ENCODE data around the gene NAALADL2. TPM values are rescaled to one million over a fixed set of nuclear protein-coding genes. Genes with fewer than 3 reads are reported as not detected.

Gene NAALADL2
- total RNA-seq, 4 donors from 2014 or later = 0.36 to 9.2 (median 0.63) TPM

DNA sequence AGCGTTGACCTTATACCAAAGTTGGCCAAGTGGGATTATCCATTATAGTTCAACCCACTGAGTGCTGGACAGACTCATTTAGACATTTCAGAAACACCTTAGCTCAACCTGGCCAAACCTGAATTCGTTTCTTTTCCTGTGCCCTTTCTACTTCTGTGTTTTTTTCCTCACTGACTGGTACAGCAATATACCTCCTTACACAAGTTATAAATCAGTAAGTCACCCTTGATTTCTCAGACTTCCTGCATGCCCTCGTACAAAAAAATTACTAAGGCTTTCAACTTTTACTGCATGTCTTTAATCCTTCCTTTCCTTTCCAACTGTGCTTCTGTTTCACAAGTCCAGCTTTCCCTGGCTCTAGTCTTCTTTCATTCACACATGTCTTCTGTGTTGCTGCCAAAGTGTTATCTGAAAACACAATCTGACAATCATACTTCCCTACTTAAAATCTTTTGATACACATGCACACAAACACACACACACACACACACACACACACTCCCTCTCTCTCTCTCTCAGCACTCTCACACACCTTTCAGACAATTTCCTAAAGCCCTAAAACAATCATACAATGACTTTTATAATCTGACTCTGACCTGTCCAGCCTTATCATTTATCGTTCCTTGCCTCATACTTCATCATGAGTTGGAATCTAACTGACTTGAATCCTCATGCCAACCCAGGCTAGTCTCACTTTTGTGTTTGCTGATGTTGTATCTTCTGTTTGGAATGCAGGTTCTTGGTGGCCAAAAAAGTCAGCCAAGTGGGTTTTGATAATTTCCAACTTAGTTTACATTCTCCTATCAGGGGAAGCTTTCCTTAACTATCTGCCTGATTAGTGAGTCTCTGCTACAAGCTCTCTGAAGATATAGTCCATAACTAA is 436.4 kb downstream of the NAALADL2 start:
- TF ChIP-seq POLR2A (IDR thresholded peaks at IDR 0.05) = no peak
- TF ChIP-seq, protein P1, sequence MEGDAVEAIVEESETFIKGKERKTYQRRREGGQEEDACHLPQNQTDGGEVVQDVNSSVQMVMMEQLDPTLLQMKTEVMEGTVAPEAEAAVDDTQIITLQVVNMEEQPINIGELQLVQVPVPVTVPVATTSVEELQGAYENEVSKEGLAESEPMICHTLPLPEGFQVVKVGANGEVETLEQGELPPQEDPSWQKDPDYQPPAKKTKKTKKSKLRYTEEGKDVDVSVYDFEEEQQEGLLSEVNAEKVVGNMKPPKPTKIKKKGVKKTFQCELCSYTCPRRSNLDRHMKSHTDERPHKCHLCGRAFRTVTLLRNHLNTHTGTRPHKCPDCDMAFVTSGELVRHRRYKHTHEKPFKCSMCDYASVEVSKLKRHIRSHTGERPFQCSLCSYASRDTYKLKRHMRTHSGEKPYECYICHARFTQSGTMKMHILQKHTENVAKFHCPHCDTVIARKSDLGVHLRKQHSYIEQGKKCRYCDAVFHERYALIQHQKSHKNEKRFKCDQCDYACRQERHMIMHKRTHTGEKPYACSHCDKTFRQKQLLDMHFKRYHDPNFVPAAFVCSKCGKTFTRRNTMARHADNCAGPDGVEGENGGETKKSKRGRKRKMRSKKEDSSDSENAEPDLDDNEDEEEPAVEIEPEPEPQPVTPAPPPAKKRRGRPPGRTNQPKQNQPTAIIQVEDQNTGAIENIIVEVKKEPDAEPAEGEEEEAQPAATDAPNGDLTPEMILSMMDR (IDR thresholded peaks at IDR 0.05 in 4 of 5, conservative IDR thresholded peaks at IDR 0.05 in 1 of 5) = no peak
- in situ Hi-C loops (cut with MboI; ENCODE audit: low sequenced_read_pairs in 4 of 4) (no loop called here), intact Hi-C loops (cut with DNase I; ENCODE audit: low total_unique reads) (no loop called here)
- H3K36me3 ChIP-seq = no peaks in the 10 kb centered on the region
- no peak overlapping the region for H3K27ac ChIP-seq
- no peak for ATAC-seq
- H3K9me3 ChIP-seq = no peaks in the 10 kb centered on the region
- no peak for DNase-seq
- H3K4me1 ChIP-seq = no peaks in the 10 kb centered on the region
- no peak overlapping the region for H3K4me3 ChIP-seq
- no peaks in the 10 kb centered on the region for H3K27me3 ChIP-seq

DNA sequence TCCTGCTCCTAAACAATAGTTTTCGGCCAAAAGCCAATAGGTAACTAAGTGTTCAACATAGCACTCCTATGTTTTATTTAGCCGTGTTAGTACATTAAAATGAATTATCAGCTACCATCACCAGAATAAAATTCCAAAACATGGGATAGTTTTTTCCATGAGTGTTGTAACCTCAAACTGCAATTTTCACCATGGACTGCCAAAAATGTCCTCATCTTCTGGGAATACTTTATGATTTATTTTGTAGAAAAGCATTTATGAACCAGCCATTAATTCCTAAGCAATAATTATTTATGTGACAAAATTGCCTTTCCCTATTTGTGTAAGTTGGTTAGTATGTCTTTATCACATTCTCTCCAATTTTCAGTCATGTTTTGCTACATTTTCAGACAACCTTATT is 438.1 kb downstream of the NAALADL2 start:
- intact Hi-C loops (cut with DNase I; ENCODE audit: low total_unique reads) = no loop called here

DNA sequence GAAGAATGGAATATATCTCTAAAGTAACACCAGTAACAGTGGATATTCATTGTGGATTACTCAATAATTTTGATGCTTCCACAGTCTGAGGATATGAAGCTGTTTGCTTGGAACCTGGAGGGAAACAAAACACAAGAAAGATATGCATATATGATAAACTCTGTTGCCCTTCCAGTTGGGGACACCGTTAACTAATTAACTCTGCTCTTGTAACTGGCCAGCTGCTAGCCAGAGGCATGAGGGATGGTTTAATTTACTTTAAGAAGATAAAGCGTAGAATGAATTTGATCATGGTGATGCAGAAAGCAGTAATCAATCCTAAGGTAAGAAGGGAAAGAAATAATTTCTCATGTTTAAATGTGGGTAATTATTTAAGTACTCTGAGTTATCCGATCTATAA is 442.6 kb downstream of the NAALADL2 start:
- Histone ChIP-seq H3K27ac (no peak overlapping the region), H3K36me3 (no peaks in the 10 kb centered on the region), H3K4me1 (no peaks in the 10 kb centered on the region), H3K9me3 (no peaks in the 10 kb centered on the region), H3K27me3 (no peaks in the 10 kb centered on the region), H3K4me3 (no peak overlapping the region)
- no peak for ATAC-seq
- intact Hi-C loops (cut with DNase I; ENCODE audit: low total_unique reads) = no loop called here
- TF ChIP-seq, protein P1 (IDR thresholded peaks at IDR 0.05 in 4 of 5, conservative IDR thresholded peaks at IDR 0.05 in 1 of 5) = no peak
- TF ChIP-seq POLR2A (IDR thresholded peaks at IDR 0.05) = no peak
- in situ Hi-C loops (cut with MboI; ENCODE audit: low sequenced_read_pairs in 4 of 4) = no loop called here
- no peak for DNase-seq

More for the DNA sequence above, 438.1 kb downstream of the NAALADL2 start:
- Histone ChIP-seq H3K27ac (no peak overlapping the region), H3K4me1 (no peaks in the 10 kb centered on the region), H3K9me3 (no peaks in the 10 kb centered on the region), H3K27me3 (no peaks in the 10 kb centered on the region), H3K36me3 (no peaks in the 10 kb centered on the region), H3K4me3 (no peak overlapping the region)
- in situ Hi-C loops (cut with MboI; ENCODE audit: low sequenced_read_pairs in 4 of 4) = no loop called here
- DNase-seq (no peak), ATAC-seq (no peak)
- TF ChIP-seq, protein P1 (IDR thresholded peaks at IDR 0.05 in 4 of 5, conservative IDR thresholded peaks at IDR 0.05 in 1 of 5) = no peak
- TF ChIP-seq POLR2A (IDR thresholded peaks at IDR 0.05) = no peak

DNA sequence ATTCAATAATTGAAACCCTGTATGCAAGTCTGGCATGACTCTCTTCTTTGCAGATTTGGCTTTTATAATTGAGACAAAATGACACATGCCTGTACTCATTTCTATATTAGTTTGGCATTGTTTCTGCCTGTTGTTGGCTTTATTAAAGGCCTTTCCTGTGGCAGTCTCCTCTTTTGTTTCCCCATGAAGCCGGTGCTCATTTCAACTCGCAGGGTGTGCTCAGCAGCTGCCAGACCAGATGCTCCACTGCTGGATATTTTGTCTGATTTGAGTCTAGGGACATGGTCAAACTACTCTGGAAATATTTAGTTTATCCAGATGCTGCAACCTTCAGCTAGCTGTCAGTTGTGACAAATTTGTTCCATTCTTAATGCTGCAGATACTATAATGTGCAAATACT is 445.3 kb downstream of the NAALADL2 start:
- DNase-seq (peak in 1 of 2 donors; percentile 12), ATAC-seq (peak in 1 of 2 donors; percentile 39)
- no peaks in the 10 kb centered on the region for H3K4me1 ChIP-seq
- no peaks in the 10 kb centered on the region for H3K9me3 ChIP-seq
- H3K27ac ChIP-seq = no peak overlapping the region
- intact Hi-C loops (cut with DNase I; ENCODE audit: low total_unique reads) = no loop called here
- TF ChIP-seq, protein P1 (IDR thresholded peaks at IDR 0.05 in 4 of 5, conservative IDR thresholded peaks at IDR 0.05 in 1 of 5) = no peak
- no peak for TF ChIP-seq POLR2A (IDR thresholded peaks at IDR 0.05)
- H3K36me3 ChIP-seq = no peaks in the 10 kb centered on the region
- in situ Hi-C loops (cut with MboI; ENCODE audit: low sequenced_read_pairs in 4 of 4) = no loop called here
- H3K4me3 ChIP-seq = no peak overlapping the region
- no peaks in the 10 kb centered on the region for H3K27me3 ChIP-seq

Measured in gastrocnemius medialis (tissue), 4 donors.